D341Med (cell line): ENCODE data around the gene COL25A1.
"Not testable (repeated sequence)": the region's sequence is repeated elsewhere in the genome, so short reads cannot be mapped to it uniquely, and the experiment has no call there.

Source experiments
- DNase-seq: peaks from one replicate; pipeline ENCODE4 v3.0.0; 2012; ENCODE audit warnings: low spot score

Gene COL25A1

DNA sequence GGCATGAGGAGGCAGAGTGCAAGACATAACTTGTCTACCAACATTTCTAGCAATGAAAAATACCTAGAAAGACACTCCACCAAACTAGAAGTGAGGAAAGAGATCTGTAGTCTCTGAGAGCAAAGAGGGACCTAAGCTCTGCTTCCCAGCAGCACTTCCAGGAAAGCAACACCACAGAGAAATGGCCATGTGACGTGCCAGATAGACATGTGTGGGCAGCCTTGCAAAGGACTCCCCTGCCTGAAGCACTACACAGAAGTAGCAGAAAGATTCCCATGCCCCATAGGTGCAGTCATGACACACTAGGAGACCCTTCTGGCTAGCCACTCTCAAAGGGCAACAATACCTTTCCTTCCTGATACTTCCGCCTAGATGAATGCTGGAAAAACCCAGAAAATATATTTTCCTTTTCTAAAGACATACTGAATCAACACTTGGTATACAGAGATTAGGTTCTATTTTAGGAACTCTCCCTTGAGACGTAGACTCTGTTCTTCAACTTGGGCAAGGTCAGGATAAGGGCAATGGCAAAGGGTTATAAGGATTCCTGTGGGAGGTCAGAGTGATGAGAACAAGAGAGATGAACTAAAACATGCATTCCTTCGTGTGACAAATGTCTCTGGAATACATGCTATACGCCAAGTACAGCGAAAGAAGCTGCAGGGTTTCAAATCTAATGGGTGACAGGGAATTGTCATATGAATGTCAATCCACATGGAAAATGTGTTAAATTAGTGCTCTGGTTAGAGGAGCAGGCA is 352.1 kb downstream of the COL25A1 start:
- no peak for DNase-seq

DNA sequence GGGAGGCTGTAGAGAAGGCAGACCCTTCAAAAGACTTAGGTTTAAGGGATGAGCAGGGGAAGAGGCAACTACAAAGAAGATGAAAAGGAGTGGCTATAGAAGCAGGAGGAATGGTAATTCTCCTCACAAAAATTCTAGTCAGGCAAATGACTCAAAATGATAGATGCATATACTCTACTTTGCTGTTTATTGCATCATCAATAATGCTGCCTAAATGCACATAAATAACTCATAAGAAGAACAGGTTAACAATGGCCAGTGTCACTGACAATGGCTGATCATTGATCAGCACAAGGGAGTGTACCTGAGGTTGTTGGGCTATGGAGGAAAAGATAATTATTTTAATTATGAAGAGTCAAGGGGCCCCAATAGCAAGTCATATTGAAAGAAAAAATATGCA is 354.9 kb downstream of the COL25A1 start:
- DNase-seq, result no peak

DNA sequence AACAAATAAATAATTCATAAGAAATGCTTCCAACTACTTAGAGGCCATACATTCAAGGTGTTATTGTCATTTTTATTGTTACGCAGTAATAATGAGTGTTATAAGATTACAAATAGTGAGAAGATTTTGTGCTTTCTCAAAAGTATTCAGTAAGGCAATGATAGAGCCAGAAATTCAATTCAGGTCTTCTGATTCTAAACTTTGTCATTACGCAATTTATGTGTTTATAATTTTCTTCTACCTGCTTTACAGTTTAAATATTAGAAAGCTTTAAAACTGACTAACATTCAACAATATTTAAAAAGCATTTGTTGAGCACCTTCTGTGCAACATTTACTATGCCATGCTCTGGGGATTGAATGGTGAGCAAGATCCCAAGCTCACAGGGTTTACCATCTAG is 356.2 kb downstream of the COL25A1 start:
- no peak for DNase-seq

- DNase-seq, result no peak
These were observed 358.4 kb downstream of the COL25A1 start for GRCh38 chr4:108943976-108944591.

DNA sequence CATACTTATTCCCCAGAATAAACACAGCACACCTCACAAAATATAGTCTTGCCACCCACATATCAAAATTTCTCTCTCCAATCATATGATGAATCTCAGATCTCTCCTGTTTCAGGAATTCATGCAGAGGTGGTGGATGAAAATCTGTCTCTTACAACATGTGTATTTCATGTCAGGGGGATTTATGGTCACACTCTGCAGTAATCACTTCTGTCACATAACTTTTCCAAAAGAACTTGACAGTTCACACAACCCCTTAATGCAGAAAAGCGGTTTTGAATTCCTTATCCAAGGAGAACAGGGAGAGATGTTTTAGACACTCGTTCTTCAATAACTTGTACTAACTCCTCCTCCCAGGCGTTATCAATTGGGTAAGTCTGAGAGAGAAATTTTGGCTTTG is 359.1 kb downstream of the COL25A1 start:
- DNase-seq, result no peak

DNA sequence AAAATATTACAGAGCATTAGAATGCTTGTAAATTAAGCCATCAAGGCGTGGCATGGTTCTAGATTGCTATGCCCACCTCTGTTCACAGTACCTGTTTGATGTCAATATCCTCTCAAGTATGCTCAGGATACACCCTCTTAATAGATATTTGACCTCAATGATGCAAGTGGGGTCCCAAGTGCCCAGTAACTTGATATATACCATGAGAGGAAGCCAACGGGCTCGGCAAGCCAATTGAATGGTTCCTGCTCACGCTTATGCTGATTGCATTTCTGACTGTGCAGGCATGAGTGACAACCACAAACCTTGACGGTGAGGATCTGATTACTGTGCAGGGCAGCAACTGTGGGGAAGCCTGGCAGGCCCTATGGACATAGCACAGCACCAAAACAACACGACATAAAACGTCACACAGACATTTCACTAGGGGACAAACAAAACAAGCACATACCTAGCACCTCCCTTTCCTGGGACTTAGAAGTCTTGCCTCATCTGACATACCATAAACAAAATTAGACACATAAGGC is 360.5 kb downstream of the COL25A1 start:
- no peak for DNase-seq

DNA sequence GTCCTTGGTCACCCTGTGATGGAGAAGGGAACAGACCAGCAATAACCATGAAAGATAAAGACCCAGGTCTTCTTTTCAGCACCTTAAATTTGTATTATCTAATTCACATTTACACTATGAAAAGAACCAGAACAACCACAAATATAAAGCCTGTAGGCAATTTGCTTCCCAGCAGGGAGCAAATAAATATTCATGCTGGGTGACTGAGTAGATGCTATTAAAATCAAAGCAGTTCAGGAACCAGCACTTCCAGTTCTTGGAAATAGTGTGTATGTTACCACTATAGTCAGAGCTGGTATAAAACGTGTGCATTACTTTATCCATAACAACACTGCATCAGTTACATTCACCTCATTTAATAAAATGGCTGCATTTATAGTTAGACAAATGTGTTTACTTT is 361.8 kb downstream of the COL25A1 start:
- no peak for DNase-seq

DNA sequence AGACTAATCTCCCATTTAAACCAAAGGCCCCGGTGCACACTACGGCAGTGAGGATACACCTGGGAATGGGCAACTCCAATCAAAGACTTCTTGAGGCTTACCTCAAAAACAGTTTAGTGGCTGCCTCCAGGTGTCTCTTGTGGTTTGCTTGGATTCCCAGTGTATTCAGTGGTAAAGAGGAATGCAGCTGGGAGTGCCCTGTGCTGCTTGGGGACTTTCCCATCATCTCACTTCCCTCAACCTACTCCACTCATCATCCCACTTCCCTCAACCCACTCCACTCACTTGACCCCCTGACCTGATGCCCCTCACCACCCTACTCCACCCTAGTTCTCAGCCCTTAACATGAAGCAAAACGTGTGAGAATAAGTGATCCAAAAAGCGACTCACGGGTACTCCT is 362.3 kb downstream of the COL25A1 start:
- DNase-seq, result no peak

DNA sequence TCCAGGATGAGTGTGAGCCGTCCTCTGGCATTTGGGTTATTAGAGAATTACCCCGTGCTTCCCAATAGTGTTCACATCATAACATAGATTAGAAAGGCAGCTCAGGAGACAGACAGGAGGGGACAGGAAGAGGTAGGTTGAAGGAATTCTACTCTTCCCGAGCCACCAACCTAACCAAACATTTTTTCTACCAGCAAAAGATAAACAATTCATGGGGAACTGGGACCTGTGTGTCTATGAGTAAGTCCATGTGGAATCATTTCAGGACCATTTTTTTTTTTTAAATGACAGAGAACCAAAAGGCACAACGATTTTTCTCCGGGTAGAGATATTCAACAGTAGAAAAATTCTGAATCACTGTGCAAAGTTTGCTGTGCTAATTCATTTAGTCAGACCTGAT is 365.4 kb downstream of the COL25A1 start:
- no peak for DNase-seq

GRCh38 chr4:108933925-108934324 is 368.5 kb downstream of the COL25A1 start:
- not testable (repeated sequence) for DNase-seq

GRCh38 chr4:108933046-108933445 is 369.4 kb downstream of the COL25A1 start:
- DNase-seq, result no peak

- DNase-seq, result no peak
These were observed 370.5 kb downstream of the COL25A1 start for GRCh38 chr4:108931926-108932325.

DNA sequence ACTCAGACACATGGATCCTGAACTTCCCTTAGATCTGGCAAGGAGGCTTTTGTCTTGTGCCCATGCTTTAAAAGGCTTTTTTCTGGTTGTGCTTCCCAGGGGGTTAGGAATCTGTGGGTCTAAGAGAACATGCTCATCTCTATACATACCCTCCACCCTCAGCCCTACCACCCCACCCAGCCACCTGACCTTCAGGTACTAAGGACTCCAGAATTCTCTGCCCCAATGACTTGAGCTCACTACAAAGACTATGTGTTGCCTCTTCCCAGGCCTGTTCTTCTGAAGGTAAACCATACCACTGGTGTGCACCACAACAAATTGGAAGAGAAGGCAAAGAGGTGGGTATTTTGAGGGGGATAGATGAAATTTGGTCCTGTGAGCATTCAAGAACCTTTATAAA is 372.3 kb downstream of the COL25A1 start:
- DNase-seq, result no peak

GRCh38 chr4:108926781-108927180 is 375.7 kb downstream of the COL25A1 start:
- DNase-seq, result no peak

- DNase-seq, result no peak
These were observed 376.4 kb downstream of the COL25A1 start for GRCh38 chr4:108926061-108926460.

- no peak for DNase-seq
These were observed 380.3 kb downstream of the COL25A1 start for GRCh38 chr4:108922191-108922590.

- no peak for DNase-seq
These were observed 381.9 kb downstream of the COL25A1 start for GRCh38 chr4:108920395-108921087.

DNA sequence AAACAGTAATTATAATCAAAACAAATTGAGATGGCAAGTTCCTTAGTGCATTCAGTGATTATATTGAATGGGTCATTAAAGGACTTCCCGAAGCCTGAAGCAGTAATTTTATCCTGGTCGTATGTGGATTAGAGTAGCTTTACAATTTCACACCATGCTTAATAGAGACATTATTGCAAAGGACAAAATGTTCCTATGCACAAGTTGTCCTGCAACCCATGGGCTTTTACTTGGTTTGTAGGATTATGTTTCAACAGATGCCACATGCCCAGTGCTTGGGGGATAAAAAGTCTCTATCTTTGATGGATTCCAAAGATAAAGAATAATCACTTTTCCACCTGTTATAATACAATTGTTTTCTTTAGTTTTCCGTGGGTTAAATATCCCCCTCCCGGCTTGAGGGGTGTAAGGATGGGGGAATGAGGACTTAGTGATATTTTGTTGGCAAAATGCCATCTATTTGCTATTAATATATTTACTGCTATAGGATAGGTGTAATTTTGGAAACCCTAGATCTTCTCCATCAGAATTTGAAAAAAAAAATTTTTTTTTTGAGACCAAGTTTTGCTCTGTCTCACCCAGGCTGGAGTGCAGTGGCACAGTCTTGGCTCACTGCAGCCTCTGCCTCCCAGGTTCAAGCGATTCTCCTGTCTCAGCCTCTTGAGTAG is 383.1 kb downstream of the COL25A1 start:
- DNase-seq, result no peak

DNA sequence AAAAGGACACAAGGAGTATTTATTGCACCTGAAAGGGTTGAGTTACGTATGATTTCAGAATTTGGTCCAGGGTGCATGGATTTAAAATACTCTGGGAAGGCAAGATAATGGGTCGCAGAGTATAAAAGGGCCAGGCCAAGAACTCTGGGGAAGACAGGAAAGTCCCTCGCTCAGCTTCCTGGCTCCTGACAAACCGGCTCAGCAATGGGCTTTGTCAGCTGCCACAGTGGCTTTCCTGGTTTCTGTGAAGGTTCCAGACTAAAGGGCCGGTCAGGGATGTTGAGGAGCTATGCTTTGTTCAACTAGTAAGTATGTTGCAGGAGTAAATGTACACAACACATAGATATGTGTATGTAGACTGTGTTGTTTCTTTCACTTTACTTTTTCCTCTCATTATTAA is 385.2 kb downstream of the COL25A1 start:
- no peak for DNase-seq

DNA sequence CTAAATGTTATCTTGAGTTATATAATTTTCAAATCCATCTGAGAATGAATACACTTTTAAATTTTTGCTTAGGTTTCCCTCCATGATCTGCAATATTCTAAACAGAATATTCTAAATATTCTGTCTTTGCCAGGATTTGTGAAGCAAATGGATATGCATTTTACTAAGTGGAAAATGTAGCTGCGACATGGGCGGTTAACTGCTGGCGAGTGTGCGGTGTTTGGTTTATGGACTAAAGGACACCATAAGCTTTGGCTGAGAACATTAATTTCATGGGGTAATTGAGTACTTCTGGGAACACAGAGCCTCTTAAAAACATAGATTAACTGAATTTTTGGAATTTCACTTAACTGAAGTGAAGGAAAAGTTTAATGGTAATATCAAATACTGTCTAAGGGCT is 385.8 kb downstream of the COL25A1 start:
- no peak for DNase-seq

DNA sequence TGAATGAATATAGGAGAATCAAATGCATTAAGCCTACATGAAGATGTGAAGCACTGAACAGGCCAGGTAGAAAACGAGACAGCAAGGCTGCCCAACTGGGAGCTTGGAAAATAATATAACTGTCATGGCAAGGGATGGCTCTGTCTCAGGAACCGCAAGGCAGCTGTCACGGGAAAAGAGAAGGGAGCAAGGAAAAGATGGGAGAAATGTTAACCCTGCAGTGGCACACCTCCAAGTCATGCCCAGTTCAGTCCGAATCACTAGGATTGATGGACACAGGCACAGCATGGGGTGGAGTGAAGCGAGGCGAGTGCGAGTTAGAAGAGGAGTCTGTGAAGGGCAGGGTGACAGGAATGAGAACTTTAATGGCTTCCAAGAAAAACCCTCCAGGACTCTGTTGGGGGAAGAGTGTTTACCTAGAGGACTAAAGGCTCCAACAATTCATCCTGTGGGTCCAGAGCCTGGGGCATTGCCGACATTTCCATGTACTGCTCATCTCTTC is 395.5 kb downstream of the COL25A1 start:
- DNase-seq, result no peak

- no peak for DNase-seq
These were observed 396.5 kb downstream of the COL25A1 start for GRCh38 chr4:108906006-108906405.
